Measurements from ENCODE around the gene AP1B1. TPM values are rescaled to one million over a fixed set of nuclear protein-coding genes. Genes with fewer than 3 reads are reported as not detected.
"Not testable (repeated sequence)": the region's sequence is repeated elsewhere in the genome, so short reads cannot be mapped to it uniquely, and the experiment has no call there.

Gene AP1B1
- total and polyA plus RNA-seq, 2 of the 4 experiments (the other 2 are of a cell fraction), result 55.7 to 70.8 TPM

GRCh38 chr22:29401538-29401937 is 13.2 kb upstream of the AP1B1 start:
- WGBS, 2 experiments (ENCODE audit: extremely low coverage in 2 of 2, insufficient read length in 1 of 2), result no CpG with 5 or more reads among the region's 6 CpGs
- H3K9me1 ChIP-seq (ENCODE audit: insufficient read depth, low read length); H4K91ac ChIP-seq (ENCODE audit: insufficient read depth, low read depth, low read length); POLR2A ChIA-PET (ENCODE audit: unreplicated experiment); H3K27ac ChIP-seq (ENCODE audit: insufficient read depth, low read length); H2BK5ac ChIP-seq (ENCODE audit: low read depth, low read length, poor library complexity, severe bottlenecking); DNase-seq; H3K79me1 ChIP-seq (ENCODE audit: low read depth in 1 of 2, low read length in 2 of 2); in situ Hi-C loops (cut with MboI; ENCODE audit: low sequenced_read_pairs); H3K23ac ChIP-seq (ENCODE audit: low read depth, low read length); H3K14ac ChIP-seq (replicated peaks; ENCODE audit: low read depth, low read length); H2AK9ac ChIP-seq (replicated peaks; ENCODE audit: low read depth, low read length, poor library complexity); H3K4me3 ChIP-seq (ENCODE audit: insufficient read depth, low read depth, low read length); H4K5ac ChIP-seq (ENCODE audit: low read depth, low read length); H2AFZ ChIP-seq (replicated peaks; ENCODE audit: low read length, poor library complexity); H3K4me2 ChIP-seq (ENCODE audit: low read depth, low read length); H3K4me1 ChIP-seq (ENCODE audit: control insufficient read depth, insufficient read depth, low read length); H3K56ac ChIP-seq (ENCODE audit: extremely low read depth, insufficient read depth, low read length); H4K20me1 ChIP-seq (ENCODE audit: insufficient read depth, low read length); H3K9me3 ChIP-seq (ENCODE audit: control insufficient read depth, insufficient read depth, low read length); H3K4ac ChIP-seq (ENCODE audit: low read depth, low read length); H2BK20ac ChIP-seq (ENCODE audit: low read depth, low read length); H2AK5ac ChIP-seq (ENCODE audit: low read depth, low read length); H3K36me3 ChIP-seq (ENCODE audit: control insufficient read depth, insufficient read depth, low read length); BruUV-seq (replicated peaks); H2BK15ac ChIP-seq (ENCODE audit: low read depth, low read length); CTCF ChIA-PET; ATAC-seq (ENCODE audit: low read depth); dilution Hi-C loops (cut with HindIII; ENCODE audit: low sequenced_read_pairs, unreplicated experiment); H3K18ac ChIP-seq (ENCODE audit: low read depth, low read length); intact Hi-C loops (cut with micrococcal nuclease); H2BK120ac ChIP-seq (ENCODE audit: low read depth, low read length); H3K9ac ChIP-seq (ENCODE audit: low read depth, low read length); H4K8ac ChIP-seq (ENCODE audit: low read depth in 2 of 2, low read length in 2 of 2): not testable (repeated sequence)
- H3K27me3 ChIP-seq (ENCODE audit: control insufficient read depth, insufficient read depth, low read length), result peaks cover 22% of the 10 kb centered on the region

Measured in IMR-90 (cell line).